CD4-positive, alpha-beta T cell (primary cell): ENCODE results near the gene MYBPH. TPM values are rescaled to one million over a fixed set of nuclear protein-coding genes. Genes with fewer than 3 reads are reported as not detected.

ENCODE experiments used
- ATAC-seq: fragments of 200-7000 bp; cut with Tn5 transposase; one replicate; pipeline ENCODE4 v1.10.0; 2022; ENCODE audit warnings: mild to moderate bottlenecking; ENCODE audit not compliant: poor library complexity
- CTCF ChIA-PET: fragments of 350-600 bp; sonication (Branson Sonifier 250); formaldehyde crosslinking; loops from one replicate; lab custom pipeline; 2021; ENCODE audit warnings: antibody characterized with exemption, inconsistent platforms; lab: Charles Lee
- POLR2A ChIA-PET: fragments of 350-600 bp; sonication (Branson Sonifier 250); formaldehyde crosslinking; loops from one replicate; lab custom pipeline; 2021; ENCODE audit warnings: antibody characterized with exemption, inconsistent platforms; lab: Charles Lee
- DNase-seq, 14 experiments: peaks; one replicate each; pipeline ENCODE4 v3.0.0-alpha.2; 2013 to 2020; ENCODE audit warnings: mixed read lengths in 2 of 14
- H3K27ac ChIP-seq, 2 donors: one replicate each; pipeline versions ENCODE4 v1.5.1 to v1.7.0; 2013; ENCODE audit warnings: low read length in 2 of 2, low read depth in 1 of 2, mild to moderate bottlenecking in 1 of 2
- H3K27me3 ChIP-seq, 2 experiments: 1 replicate in 1 of 2; 2 replicates in 1 of 2; pipeline versions ENCODE4 v1.6.1 to v1.7.0; 2013; ENCODE audit warnings: low read length in 2 of 2, control low read depth in 1 of 2, mild to moderate bottlenecking in 1 of 2, moderate library complexity in 1 of 2; ENCODE audit not compliant: insufficient read depth in 2 of 2, control insufficient read depth in 1 of 2
- H3K36me3 ChIP-seq: one replicate; pipeline ENCODE4 v1.6.1; 2013; ENCODE audit warnings: low read length, control low read depth; ENCODE audit not compliant: insufficient read depth
- H3K4me1 ChIP-seq: one replicate; pipeline ENCODE4 v1.6.1; 2013; ENCODE audit warnings: low read length, control low read depth; ENCODE audit not compliant: insufficient read depth
- H3K4me3 ChIP-seq: one replicate; pipeline ENCODE4 v1.5.1; 2013; ENCODE audit warnings: mild to moderate bottlenecking, low read length, moderate library complexity
- H3K9me3 ChIP-seq, 2 experiments: 1 replicate in 1 of 2; 2 replicates in 1 of 2; pipeline versions ENCODE4 v1.6.1 to v1.7.0; 2013; ENCODE audit warnings: low read length in 2 of 2, mild to moderate bottlenecking in 2 of 2, control low read depth in 1 of 2, moderate library complexity in 1 of 2; ENCODE audit not compliant: control insufficient read depth in 1 of 2, insufficient read depth in 1 of 2
- H3K27ac Mint-ChIP-seq: one replicate; pipeline ENCODE4 v1.8.0; 2020; ENCODE audit warnings: mixed read lengths
- H3K27me3 Mint-ChIP-seq: one replicate; pipeline ENCODE4 v1.8.0; 2021; ENCODE audit warnings: mixed read lengths
- H3K36me3 Mint-ChIP-seq: one replicate; pipeline ENCODE4 v1.8.0; 2021; ENCODE audit warnings: low read depth, mixed read lengths
- H3K4me1 Mint-ChIP-seq: one replicate; pipeline ENCODE4 v1.8.0; 2021; ENCODE audit warnings: low read depth, mixed read lengths
- H3K4me3 Mint-ChIP-seq: one replicate; pipeline ENCODE4 v1.8.0; 2020; ENCODE audit warnings: mild to moderate bottlenecking, mixed read lengths
- H3K9me3 Mint-ChIP-seq: one replicate; pipeline ENCODE4 v1.8.0; 2020; ENCODE audit warnings: mixed read lengths
- CTCF ChIP-seq: fragments of 200-600 bp; IDR thresholded peaks from one replicate; pipeline ENCODE4 v1.8.0; 2022; ENCODE audit warnings: antibody characterized with exemption, mild to moderate bottlenecking
- intact Hi-C, 2 experiments: fragments of 100-400 bp; cut with DNase I in 1 of 2; cut with micrococcal nuclease in 1 of 2; formaldehyde crosslinking; loops; one replicate each; pipeline versions ENCODE4 v1.15.1 to v1.9.0; 2023 to 2025; cut with DNase I, micrococcal nuclease
- total RNA-seq, 174 experiments: library from RNA in 2 of 174; stranded (reverse) in 2 of 174; gene quantifications; one replicate each; pipeline ENCODE4 v1.2.3 and lab custom pipeline; 2021 to 2026

MYBPH gene
- total RNA-seq, 2 experiments from 2014 or later, result not detected

DNA sequence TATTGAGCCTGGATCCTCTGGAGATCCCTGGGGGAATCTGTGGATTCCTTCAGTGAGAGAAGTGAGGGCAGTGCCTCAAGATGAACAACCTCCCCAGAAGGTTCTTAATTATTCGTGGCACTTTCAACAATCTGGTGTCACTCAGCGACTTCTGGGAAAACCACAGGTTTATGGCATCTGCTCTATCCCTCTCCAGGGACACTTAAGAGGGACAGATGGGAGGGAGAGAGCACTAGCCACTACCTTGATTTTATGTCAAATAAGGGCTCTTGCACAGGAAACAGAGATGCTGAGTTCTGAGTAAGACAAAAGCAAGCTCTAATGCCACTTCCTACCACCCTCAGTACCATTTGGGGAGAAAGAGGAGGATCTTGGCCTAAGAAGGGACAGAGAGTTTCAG, 32.1 kb upstream of the MYBPH start:
- no peaks in the 10 kb centered on the region for H3K4me1 Mint-ChIP-seq
- ATAC-seq, result no peak
- no peaks in the 10 kb centered on the region for H3K27me3 Mint-ChIP-seq
- H3K36me3 Mint-ChIP-seq, result no peaks in the 10 kb centered on the region
- TF ChIP-seq CTCF, result no peak
- H3K27ac ChIP-seq, result no peak overlapping the region
- no peaks in the 10 kb centered on the region for H3K9me3 Mint-ChIP-seq
- H3K27ac Mint-ChIP-seq, result no peak overlapping the region
- H3K36me3 ChIP-seq, result no peaks in the 10 kb centered on the region
- no peak overlapping the region for H3K4me3 ChIP-seq
- no peaks in the 10 kb centered on the region for H3K27me3 ChIP-seq
- no peaks in the 10 kb centered on the region for H3K4me1 ChIP-seq
- H3K9me3 ChIP-seq, result no peaks in the 10 kb centered on the region
- DNase-seq, result no peak
- intact Hi-C loops, result loop anchor here in 1 of 2 experiments (5.0 kb wide), 1 partner anchor 1040 kb away; no protein-coding TSS in a partner anchor
- no peak overlapping the region for H3K4me3 Mint-ChIP-seq
- POLR2A ChIA-PET, result no interaction called here
- CTCF ChIA-PET, result no interaction called here

GRCh38 chr1:203206129-203206687, 30.6 kb upstream of the MYBPH start:
- H3K4me1 Mint-ChIP-seq, result no peaks in the 10 kb centered on the region
- Histone ChIP-seq H3K9me3 (no peaks in the 10 kb centered on the region), H3K36me3 (no peaks in the 10 kb centered on the region), H3K4me3 (no peak overlapping the region), H3K4me1 (no peaks in the 10 kb centered on the region), H3K27me3 (no peaks in the 10 kb centered on the region), H3K27ac (no peak overlapping the region)
- no peaks in the 10 kb centered on the region for H3K36me3 Mint-ChIP-seq
- H3K4me3 Mint-ChIP-seq, result no peak overlapping the region
- intact Hi-C loops, result loop anchor here in 1 of 2 experiments (5.0 kb wide), 1 partner anchor 1041 kb away; no protein-coding TSS in a partner anchor
- CTCF ChIA-PET, result interaction anchor here (0.9 kb wide), 1 partner anchor 10 kb away, joined by 3 read pairs; no protein-coding TSS in a partner anchor
- no peak for ATAC-seq
- H3K27ac Mint-ChIP-seq, result no peak overlapping the region
- H3K9me3 Mint-ChIP-seq, result no peaks in the 10 kb centered on the region
- POLR2A ChIA-PET, result no interaction called here
- H3K27me3 Mint-ChIP-seq, result no peaks in the 10 kb centered on the region
- no peak for TF ChIP-seq CTCF
- DNase-seq, result no peak

DNA sequence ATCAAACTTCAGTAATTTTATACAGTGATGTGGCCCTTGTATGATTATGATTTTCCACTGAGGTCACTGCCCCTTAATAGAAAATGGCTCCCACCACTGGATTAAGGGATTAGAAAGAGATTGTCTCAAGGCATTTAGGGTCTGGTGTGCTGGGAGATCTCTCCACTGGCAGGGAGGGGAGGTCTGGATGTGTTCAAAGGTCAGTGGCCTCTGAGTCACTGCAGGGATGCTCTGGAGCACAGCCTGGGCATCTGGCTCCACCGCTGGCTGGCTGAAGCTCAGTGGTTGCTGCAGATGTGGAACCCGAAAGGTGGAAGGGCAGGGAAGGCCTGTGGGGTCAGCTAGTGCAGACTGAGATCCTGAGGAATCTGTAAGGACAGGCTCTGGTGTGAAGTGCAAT, 29.1 kb upstream of the MYBPH start:
- no peaks in the 10 kb centered on the region for H3K27me3 ChIP-seq
- H3K27me3 Mint-ChIP-seq, result no peaks in the 10 kb centered on the region
- H3K4me3 ChIP-seq, result no peak overlapping the region
- H3K36me3 ChIP-seq, result no peaks in the 10 kb centered on the region
- no peaks in the 10 kb centered on the region for H3K9me3 ChIP-seq
- ChIA-PET CTCF (interaction anchor here (1.2 kb wide), 1 partner anchor 165 kb away, joined by 3 read pairs; no protein-coding TSS in a partner anchor), POLR2A (no interaction called here)
- H3K4me1 Mint-ChIP-seq, result no peaks in the 10 kb centered on the region
- TF ChIP-seq CTCF, result no peak
- H3K4me1 ChIP-seq, result no peaks in the 10 kb centered on the region
- no peak overlapping the region for H3K27ac Mint-ChIP-seq
- ATAC-seq (no peak), DNase-seq (no peak)
- H3K4me3 Mint-ChIP-seq, result no peak overlapping the region
- intact Hi-C loops, result loop anchor here in 1 of 2 experiments (5.0 kb wide), 1 partner anchor 1043 kb away; no protein-coding TSS in a partner anchor
- no peaks in the 10 kb centered on the region for H3K36me3 Mint-ChIP-seq
- no peaks in the 10 kb centered on the region for H3K9me3 Mint-ChIP-seq
- H3K27ac ChIP-seq, result no peak overlapping the region
